Sigmoid colon (tissue), 7 donors: ENCODE measurements around the gene DIRAS3. TPM values are rescaled to one million over a fixed set of nuclear protein-coding genes. Genes with fewer than 3 reads are reported as not detected.

Experiments
- DNase-seq: peaks from one replicate; pipeline ENCODE4 v3.0.0-alpha.2; 2019
- H3K27ac ChIP-seq, 4 donors: fragments of 200-600 bp; sonication (generic); one replicate each; pipeline ENCODE4 v1.5.1; 2016 to 2019; ENCODE audit warnings: mild to moderate bottlenecking in 1 of 4
- H3K27me3 ChIP-seq, 3 donors: fragments of 200-600 bp; sonication (generic); one replicate each; pipeline ENCODE4 v1.5.1; 2019; ENCODE audit warnings: mild to moderate bottlenecking in 1 of 3
- H3K36me3 ChIP-seq, 4 donors: fragments of 200-600 bp; sonication (generic); one replicate each; pipeline ENCODE4 v1.5.1; 2016 to 2019
- H3K4me1 ChIP-seq, 4 donors: fragments of 200-600 bp; sonication (generic); one replicate each; pipeline ENCODE4 v1.5.1; 2017 to 2019
- H3K4me3 ChIP-seq, 4 donors: fragments of 200-600 bp; sonication (generic); one replicate each; pipeline ENCODE4 v1.5.1; 2017 to 2019; ENCODE audit warnings: mild to moderate bottlenecking in 2 of 4, moderate library complexity in 1 of 4
- H3K9me3 ChIP-seq, 4 donors: fragments of 200-600 bp in 3 of 4; sonication (generic) in 3 of 4; one replicate each; pipeline versions ENCODE4 v1.5.1 to v1.6.1; 2013 to 2019
- CTCF ChIP-seq, 4 experiments: fragments of 450-650 bp in 3 of 4; fragments of 200-600 bp in 1 of 4; IDR thresholded peaks; one replicate each; pipeline ENCODE4 v1.5.1; 2016 to 2019; ENCODE audit warnings: antibody characterized with exemption in 4 of 4, mild to moderate bottlenecking in 3 of 4, moderate library complexity in 2 of 4
- EP300 ChIP-seq, 4 donors: sonication (generic); formaldehyde crosslinking; IDR thresholded peaks; one replicate each; pipeline ENCODE4 v1.6.1; 2017; ENCODE audit warnings: antibody characterized with exemption in 4 of 4
- POLR2A ChIP-seq, 2 donors: fragments of 450-650 bp; IDR thresholded peaks; one replicate each; pipeline ENCODE4 v1.6.1; 2016; ENCODE audit warnings: antibody characterized with exemption in 2 of 2, mild to moderate bottlenecking in 2 of 2, moderate library complexity in 2 of 2
- POLR2AphosphoS5 ChIP-seq, 4 donors: sonication (generic); formaldehyde crosslinking; IDR thresholded peaks; one replicate each; pipeline ENCODE4 v1.6.1; 2017; ENCODE audit warnings: antibody characterized with exemption in 4 of 4
- WGBS, 2 donors: extraction: QIAGEN DNeasy Blood & Tissue Kit; methylation state at CpG; one replicate each; pipeline ENCODE4 v1.1.7; 2013; 5-methylcytosine and 5-hydroxymethylcytosine counted together
- intact Hi-C: fragments of 100-400 bp; cut with DNase I; formaldehyde crosslinking; loops from one replicate; pipeline ENCODE4 v1.15.1; 2023
- polyA plus RNA-seq, 3 donors: library from polyadenylated mRNA; stranded (reverse); fragments of 200-250 nt; gene quantifications; one replicate each; pipeline ENCODE4 v1.2.3, GENCODE V29; 2013
- total RNA-seq, 4 donors: library from RNA; depleted of rRNA; stranded (reverse); fragments of >200 nt; gene quantifications; one replicate each; pipeline ENCODE4 v1.1.0, GENCODE V29; 2016
- donor health status: healthy with polysubstance abuse.
- donor health status: Bipolar disorder and iron deficiency.
- donor health status: healthy.

The DIRAS3 gene
- total and polyA plus RNA-seq, 7 donors: 0.46 to 4.6 (median 1.7) TPM; not detected in 1

- TF ChIP-seq EP300 (IDR thresholded peaks at IDR 0.05) (no peak), CTCF (IDR thresholded peaks at IDR 0.05) (no peak), POLR2A (IDR thresholded peaks at IDR 0.05) (no peak), POLR2AphosphoS5 (IDR thresholded peaks at IDR 0.05) (no peak)
- H3K27me3 ChIP-seq: no peaks in the 10 kb centered on the region
- no peaks in the 10 kb centered on the region for H3K4me1 ChIP-seq
- no peak overlapping the region for H3K27ac ChIP-seq
- 85 to 89% methylated on average over 4 of the region's 4 CpGs for WGBS, 2 donors
- no peaks in the 10 kb centered on the region for H3K9me3 ChIP-seq
- H3K36me3 ChIP-seq: no peaks in the 10 kb centered on the region
- DNase-seq: no peak
- no peak overlapping the region for H3K4me3 ChIP-seq
- intact Hi-C loops: no loop called here
Observed at GRCh38 chr1:68029444-68029843, 21.0 kb downstream of the DIRAS3 start.

DNA sequence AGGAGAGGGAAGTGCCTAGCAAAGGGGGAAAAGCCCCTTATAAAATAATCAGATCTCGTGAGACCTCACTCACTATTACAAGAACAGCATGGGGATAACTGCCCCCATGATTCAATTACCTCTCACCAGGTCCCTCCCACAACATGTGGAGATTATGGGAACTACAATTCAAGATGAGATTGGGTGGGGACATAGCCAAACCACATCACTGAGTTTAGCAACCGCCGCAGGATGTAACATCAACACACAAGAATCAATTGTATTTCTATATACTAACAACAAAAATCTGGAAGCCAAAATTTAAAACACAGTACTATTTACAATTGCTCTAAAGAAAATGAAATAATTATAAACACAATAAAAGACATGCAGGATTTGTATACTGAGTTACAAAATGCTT is 21.9 kb downstream of the DIRAS3 start:
- TF ChIP-seq POLR2A (IDR thresholded peaks at IDR 0.05) (no peak), EP300 (IDR thresholded peaks at IDR 0.05) (no peak), CTCF (IDR thresholded peaks at IDR 0.05) (no peak), POLR2AphosphoS5 (IDR thresholded peaks at IDR 0.05) (no peak)
- Histone ChIP-seq H3K36me3 (no peaks in the 10 kb centered on the region), H3K4me1 (no peaks in the 10 kb centered on the region), H3K4me3 (no peak overlapping the region), H3K27me3 (no peaks in the 10 kb centered on the region), H3K9me3 (no peaks in the 10 kb centered on the region), H3K27ac (no peak overlapping the region)
- DNase-seq: no peak
- intact Hi-C loops: no loop called here
- WGBS, 2 donors: 71 to 73% methylated on average over 3 of the region's 3 CpGs

GRCh38 chr1:68024635-68025338 is 25.6 kb downstream of the DIRAS3 start:
- H3K4me3 ChIP-seq: no peak overlapping the region
- intact Hi-C loops: no loop called here
- no peaks in the 10 kb centered on the region for H3K27me3 ChIP-seq
- 80 to 85% methylated on average over 2 of the region's 2 CpGs for WGBS, 2 donors
- no peaks in the 10 kb centered on the region for H3K9me3 ChIP-seq
- no peaks in the 10 kb centered on the region for H3K4me1 ChIP-seq
- DNase-seq: no peak
- H3K27ac ChIP-seq: no peak overlapping the region
- H3K36me3 ChIP-seq: no peaks in the 10 kb centered on the region
- TF ChIP-seq POLR2AphosphoS5 (IDR thresholded peaks at IDR 0.05): no peak
- TF ChIP-seq EP300 (IDR thresholded peaks at IDR 0.05): no peak
- TF ChIP-seq CTCF (IDR thresholded peaks at IDR 0.05): no peak
- TF ChIP-seq POLR2A (IDR thresholded peaks at IDR 0.05): no peak

DNA sequence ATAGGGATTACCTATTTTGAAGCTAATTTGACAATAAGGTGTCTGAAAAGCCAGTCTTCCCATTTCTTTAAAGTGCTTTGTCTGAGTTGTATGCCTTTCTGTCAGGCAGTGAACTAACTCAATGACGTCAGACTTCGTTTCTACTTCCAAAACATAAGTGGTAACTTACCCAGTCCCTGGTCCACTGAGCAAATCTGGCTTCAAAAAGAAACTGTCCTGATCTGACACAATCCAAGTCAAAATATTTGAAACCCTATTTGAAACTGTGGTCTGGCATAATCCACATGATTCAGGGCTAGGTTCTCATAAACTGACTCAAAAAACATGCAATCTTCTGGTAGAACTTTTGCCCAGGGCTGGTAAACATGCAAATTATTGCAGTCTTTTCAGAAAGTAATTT is 34.0 kb downstream of the DIRAS3 start:
- Histone ChIP-seq H3K36me3 (no peaks in the 10 kb centered on the region), H3K9me3 (no peaks in the 10 kb centered on the region), H3K27ac (no peak overlapping the region), H3K27me3 (no peaks in the 10 kb centered on the region), H3K4me1 (no peaks in the 10 kb centered on the region), H3K4me3 (no peak overlapping the region)
- TF ChIP-seq EP300 (IDR thresholded peaks at IDR 0.05): no peak
- TF ChIP-seq POLR2AphosphoS5 (IDR thresholded peaks at IDR 0.05): no peak
- TF ChIP-seq CTCF (IDR thresholded peaks at IDR 0.05): no peak
- no peak for TF ChIP-seq POLR2A (IDR thresholded peaks at IDR 0.05)
- 72 to 80% methylated on average over 2 of the region's 2 CpGs for WGBS, 2 donors
- DNase-seq: no peak
- intact Hi-C loops: no loop called here

- no peak for TF ChIP-seq CTCF (IDR thresholded peaks at IDR 0.05)
- TF ChIP-seq EP300 (IDR thresholded peaks at IDR 0.05): no peak
- no peak for TF ChIP-seq POLR2A (IDR thresholded peaks at IDR 0.05)
- TF ChIP-seq POLR2AphosphoS5 (IDR thresholded peaks at IDR 0.05): no peak
- H3K4me1 ChIP-seq: no peaks in the 10 kb centered on the region
- H3K9me3 ChIP-seq: no peaks in the 10 kb centered on the region
- H3K36me3 ChIP-seq: no peaks in the 10 kb centered on the region
- H3K4me3 ChIP-seq: no peak overlapping the region
- intact Hi-C loops: no loop called here
- H3K27ac ChIP-seq: no peak overlapping the region
- no peak for DNase-seq
- whole genome bisulfite sequencing, 2 donors: 86 to 91% methylated on average over 3 of the region's 3 CpGs
- no peaks in the 10 kb centered on the region for H3K27me3 ChIP-seq
Observed at GRCh38 chr1:68015971-68016370, 34.5 kb downstream of the DIRAS3 start.
